PC-3 (cell line): ENCODE data around the gene ADAM12. TPM values are rescaled to one million over a fixed set of nuclear protein-coding genes. Genes with fewer than 3 reads are reported as not detected.

Experiments used
- ATAC-seq: fragments of 200-7000 bp; cut with Tn5 transposase; 2 replicates; pipeline ENCODE4 v1.9.1; 2020; ENCODE audit warnings: mild to moderate bottlenecking, moderate library complexity
- BruUV-seq: library from RNA; stranded (reverse); fragments of 400-500 nt; replicated peaks from 2 replicates; lab custom pipeline; 2021; lab: Mats Ljungman, UMichigan
- CTCF ChIA-PET: fragments of 300-600 bp; sonication (Branson Sonifier 250); formaldehyde crosslinking; loops from one replicate; lab custom pipeline; 2022; ENCODE audit warnings: antibody characterized with exemption; lab: Charles Lee
- POLR2A ChIA-PET: fragments of 300-600 bp; sonication (Branson Sonifier 250); formaldehyde crosslinking; loops from one replicate; lab custom pipeline; 2022; ENCODE audit warnings: antibody characterized with exemption; ENCODE audit not compliant: unreplicated experiment; lab: Charles Lee
- DNase-seq: peaks from one replicate; pipeline ENCODE4 v3.0.0-alpha.2; 2015
- H2AFZ ChIP-seq: fragments of 300-600 bp; sonication (generic); 2 replicates; pipeline ENCODE4 v1.6.0; 2016; ENCODE audit warnings: antibody characterized with exemption, low read length
- H3F3A ChIP-seq: fragments of 300-600 bp; sonication (generic); one replicate; pipeline ENCODE4 v1.6.0; 2017; ENCODE audit warnings: antibody characterized with exemption, low read length, control low read depth, mild to moderate bottlenecking; ENCODE audit not compliant: unreplicated experiment
- H3K27ac ChIP-seq: fragments of 300-600 bp; sonication (generic); 2 replicates; pipeline ENCODE4 v1.5.1; 2016; ENCODE audit warnings: mild to moderate bottlenecking, low read length
- H3K27me3 ChIP-seq: fragments of 300-600 bp; sonication (generic); 2 replicates; pipeline ENCODE4 v1.6.1; 2016; ENCODE audit warnings: low read length, mixed read lengths
- H3K36me3 ChIP-seq: fragments of 300-600 bp; sonication (generic); 2 replicates; pipeline ENCODE4 v1.6.1; 2016; ENCODE audit warnings: low read depth, mixed run types, low read length, mixed read lengths
- H3K4me1 ChIP-seq: fragments of 300-600 bp; sonication (generic); 2 replicates; pipeline ENCODE4 v1.5.1; 2016; ENCODE audit warnings: low read length; ENCODE audit not compliant: insufficient read depth
- H3K4me2 ChIP-seq: fragments of 300-600 bp; sonication (generic); 2 replicates; pipeline ENCODE4 v1.6.0; 2016; ENCODE audit warnings: low read length
- H3K4me3 ChIP-seq: fragments of 300-600 bp; sonication (generic); 2 replicates; pipeline ENCODE4 v1.5.1; 2016; ENCODE audit warnings: mild to moderate bottlenecking, low read length, mixed read lengths
- H3K79me2 ChIP-seq: fragments of 300-600 bp; sonication (generic); 2 replicates; pipeline ENCODE4 v1.6.1; 2017; ENCODE audit warnings: low read length, mixed read lengths
- H3K9ac ChIP-seq: fragments of 300-600 bp; sonication (generic); 2 replicates; pipeline ENCODE4 v1.6.0; 2016; ENCODE audit warnings: mild to moderate bottlenecking, low read length
- H3K9me2 ChIP-seq: fragments of 300-600 bp; sonication (generic); replicated peaks from 2 replicates; pipeline ENCODE4 v1.6.1; 2016; ENCODE audit warnings: mixed run types, low read length, mixed read lengths
- H3K9me3 ChIP-seq: fragments of 300-600 bp; sonication (generic); 2 replicates; pipeline ENCODE4 v1.6.1; 2016; ENCODE audit warnings: low read length, mixed read lengths
- H4K20me1 ChIP-seq: fragments of 300-600 bp; sonication (generic); 2 replicates; pipeline ENCODE4 v1.6.1; 2016; ENCODE audit warnings: low read length, mixed read lengths
- CTCF ChIP-seq: fragments of 300-600 bp; sonication (generic); conservative IDR thresholded peaks from 2 replicates; pipeline ENCODE4 v1.5.1; 2017; ENCODE audit warnings: antibody characterized with exemption, low read depth, mild to moderate bottlenecking, low read length
- EZH2 ChIP-seq: fragments of 300-600 bp; sonication (generic); IDR thresholded peaks from one replicate; pipeline ENCODE4 v1.6.1; 2017; ENCODE audit warnings: antibody characterized with exemption, mild to moderate bottlenecking, low read length; ENCODE audit not compliant: unreplicated experiment
- EZH2phosphoT487 ChIP-seq: fragments of 300-600 bp; sonication (generic); IDR thresholded peaks from 2 replicates; pipeline ENCODE4 v1.6.1; 2018; ENCODE audit warnings: mild to moderate bottlenecking, antibody characterized with exemption, low read length, borderline replicate concordance
- intact Hi-C: fragments of 100-400 bp; cut with micrococcal nuclease; formaldehyde crosslinking; loops from 2 replicates; pipeline ENCODE4 v1.9.0; 2023
- total RNA-seq: library from RNA; depleted of rRNA; stranded (reverse); fragments of >200 nt; gene quantifications from 2 replicates; pipeline ENCODE4 v1.2.3, GENCODE V29; 2014

The ADAM12 gene
- total RNA-seq, 1 experiment from 2014 or later: 3.4 TPM

- ChIA-PET POLR2A (no interaction called here), CTCF (no interaction called here)
- DNase-seq: no peak
- no peaks in the 10 kb centered on the region for H3K27me3 ChIP-seq
- H3K4me3 ChIP-seq: no peak overlapping the region
- no peaks in the 10 kb centered on the region for H3K79me2 ChIP-seq
- no peak for ATAC-seq
- no peak overlapping the region for H2AFZ ChIP-seq
- no peak overlapping the region for H3K9ac ChIP-seq
- no peak overlapping the region for H3K4me2 ChIP-seq
- H4K20me1 ChIP-seq: no peaks in the 10 kb centered on the region
- no peaks in the 10 kb centered on the region for H3K9me3 ChIP-seq
- no peaks in the 10 kb centered on the region for H3K9me2 ChIP-seq
- peak overlapping the region; percentile 54; the same call in 1 of the 2 replicates for H3K27ac ChIP-seq
- TF ChIP-seq EZH2phosphoT487 (no peak), CTCF (no peak), EZH2 (no peak)
- H3K4me1 ChIP-seq: peaks cover 17% of the 10 kb centered on the region
- H3K36me3 ChIP-seq: no peaks in the 10 kb centered on the region
- no TSS peak for BruUV-seq
- no peaks in the 10 kb centered on the region for H3F3A ChIP-seq
- intact Hi-C loops: no loop called here
Observed at GRCh38 chr10:126006264-126006663, 382.0 kb downstream of the ADAM12 start.

GRCh38 chr10:126004752-126005151, 383.5 kb downstream of the ADAM12 start:
- Histone ChIP-seq H3K4me2 (no peak overlapping the region), H3K27ac (no peak overlapping the region), H3K4me1 (peaks cover 17% of the 10 kb centered on the region), H3K9me2 (no peaks in the 10 kb centered on the region), H3K9me3 (no peaks in the 10 kb centered on the region), H3K9ac (no peak overlapping the region), H4K20me1 (no peaks in the 10 kb centered on the region), H3F3A (no peaks in the 10 kb centered on the region), H3K27me3 (no peaks in the 10 kb centered on the region), H3K36me3 (no peaks in the 10 kb centered on the region), H2AFZ (no peak overlapping the region), H3K79me2 (no peaks in the 10 kb centered on the region), H3K4me3 (no peak overlapping the region)
- TF ChIP-seq EZH2 (no peak), EZH2phosphoT487 (no peak), CTCF (no peak)
- no peak for DNase-seq
- no TSS peak for BruUV-seq
- ChIA-PET POLR2A (no interaction called here), CTCF (no interaction called here)
- intact Hi-C loops: no loop called here
- ATAC-seq: no peak

GRCh38 chr10:126001576-126001975, 386.7 kb downstream of the ADAM12 start:
- Histone ChIP-seq H3F3A (no peaks in the 10 kb centered on the region), H3K9me3 (no peaks in the 10 kb centered on the region), H3K27me3 (no peaks in the 10 kb centered on the region), H3K9me2 (no peaks in the 10 kb centered on the region), H3K36me3 (no peaks in the 10 kb centered on the region), H4K20me1 (no peaks in the 10 kb centered on the region), H3K27ac (no peak overlapping the region), H3K9ac (no peak overlapping the region), H3K79me2 (no peaks in the 10 kb centered on the region), H2AFZ (no peak overlapping the region), H3K4me1 (0 out of 2 replicates have a peak, but pooled peaks cover 6% of the 10 kb centered on the region), H3K4me2 (no peak overlapping the region), H3K4me3 (no peak overlapping the region)
- CTCF ChIA-PET: no interaction called here
- DNase-seq (no peak), ATAC-seq (no peak)
- no peak for TF ChIP-seq EZH2phosphoT487
- no peak for TF ChIP-seq EZH2
- TF ChIP-seq CTCF: no peak
- POLR2A ChIA-PET: no interaction called here
- intact Hi-C loops: no loop called here
- BruUV-seq: no TSS peak
